Lower lobe of right lung (tissue), 2 donors: Measurements from ENCODE around the gene ASPN. TPM values are rescaled to one million over a fixed set of nuclear protein-coding genes. Genes with fewer than 3 reads are reported as not detected.

Source experiments
- ATAC-seq, 2 donors: fragments of 200-7000 bp; cut with Tn5 transposase; one replicate each; pipeline ENCODE4 v1.9.1; 2020 to 2022; ENCODE audit warnings: mild to moderate bottlenecking in 2 of 2, moderate library complexity in 2 of 2
- DNase-seq: peaks from one replicate; pipeline ENCODE4 v3.0.0-alpha.2; 2020
- H3K27ac ChIP-seq: fragments of 200-600 bp; one replicate; pipeline ENCODE4 v1.8.0; 2022
- H3K27me3 ChIP-seq: fragments of 200-600 bp; one replicate; pipeline ENCODE4 v1.8.0; 2022; ENCODE audit warnings: low read depth
- H3K36me3 ChIP-seq: fragments of 200-600 bp; one replicate; pipeline ENCODE4 v1.8.0; 2022; ENCODE audit warnings: mild to moderate bottlenecking
- H3K4me1 ChIP-seq: fragments of 200-600 bp; one replicate; pipeline ENCODE4 v1.8.0; 2022
- H3K4me3 ChIP-seq: fragments of 200-600 bp; one replicate; pipeline ENCODE4 v1.8.0; 2022; ENCODE audit warnings: mild to moderate bottlenecking
- H3K9me3 ChIP-seq: fragments of 200-600 bp; one replicate; pipeline ENCODE4 v1.8.0; 2022
- intact Hi-C: fragments of 100-400 bp; cut with DNase I; formaldehyde crosslinking; loops from one replicate; pipeline ENCODE4 v1.11.0; 2022
- total RNA-seq: library from RNA; stranded (reverse); fragmentation: NEBNext Ultra II Directional; extraction: Animal tissue kit (Norgen Biotek cat#: 25700); gene quantifications from one replicate; pipeline ENCODE4 v1.2.1, GENCODE V29; 2021
- TF ChIP-seq, protein P1 (sequence below): fragments of 200-600 bp; IDR thresholded peaks from one replicate; pipeline ENCODE4 v1.8.0; 2022; ENCODE audit warnings: antibody characterized with exemption, mild to moderate bottlenecking
- donor health status: DM: no; HTN: yes; CAD: no; lungs with severe emphysema.

Gene ASPN
- total RNA-seq, 1 donor from 2014 or later, result 2.3 TPM

DNA sequence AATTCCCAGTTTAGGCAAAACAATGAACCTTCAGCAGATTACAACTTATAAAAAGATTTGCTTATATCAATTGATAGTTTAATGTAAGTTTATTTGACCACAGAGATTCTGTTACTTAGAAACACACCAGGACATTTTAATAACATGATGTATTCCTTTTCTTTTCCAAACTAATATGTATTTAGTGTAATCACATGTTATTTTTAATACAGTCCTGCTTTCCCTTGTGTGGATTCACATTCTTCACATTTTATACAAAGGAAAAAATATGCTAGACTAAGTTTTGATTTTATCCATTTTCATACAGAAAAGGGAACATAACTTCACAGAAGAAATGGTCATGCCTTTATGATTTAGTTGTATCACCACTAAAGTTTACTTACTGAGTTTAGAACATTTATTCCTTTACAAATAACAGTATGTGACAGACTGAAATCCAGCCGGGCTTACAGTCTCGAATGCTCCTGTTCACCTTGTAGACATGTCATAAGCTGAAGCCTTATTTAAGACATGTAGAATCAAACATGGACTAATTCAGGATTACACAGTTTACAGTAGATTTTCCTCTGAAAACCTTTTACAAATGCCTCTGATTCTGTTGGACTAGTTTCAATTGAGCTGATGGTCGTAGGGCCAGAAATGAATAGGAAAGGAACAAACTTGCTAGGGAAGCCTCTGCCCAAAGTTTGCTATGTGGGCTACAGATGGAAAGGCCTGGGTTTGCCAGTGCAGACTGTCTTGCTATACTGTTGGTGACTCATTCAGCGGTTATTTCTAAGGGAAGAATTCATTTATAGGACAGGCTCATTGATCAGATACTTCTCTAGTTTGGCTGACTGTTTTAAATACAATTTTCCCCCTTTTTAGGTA is 6.6 kb upstream of the ASPN start:
- intact Hi-C loops, result no loop called here
- TF ChIP-seq, protein P1, sequence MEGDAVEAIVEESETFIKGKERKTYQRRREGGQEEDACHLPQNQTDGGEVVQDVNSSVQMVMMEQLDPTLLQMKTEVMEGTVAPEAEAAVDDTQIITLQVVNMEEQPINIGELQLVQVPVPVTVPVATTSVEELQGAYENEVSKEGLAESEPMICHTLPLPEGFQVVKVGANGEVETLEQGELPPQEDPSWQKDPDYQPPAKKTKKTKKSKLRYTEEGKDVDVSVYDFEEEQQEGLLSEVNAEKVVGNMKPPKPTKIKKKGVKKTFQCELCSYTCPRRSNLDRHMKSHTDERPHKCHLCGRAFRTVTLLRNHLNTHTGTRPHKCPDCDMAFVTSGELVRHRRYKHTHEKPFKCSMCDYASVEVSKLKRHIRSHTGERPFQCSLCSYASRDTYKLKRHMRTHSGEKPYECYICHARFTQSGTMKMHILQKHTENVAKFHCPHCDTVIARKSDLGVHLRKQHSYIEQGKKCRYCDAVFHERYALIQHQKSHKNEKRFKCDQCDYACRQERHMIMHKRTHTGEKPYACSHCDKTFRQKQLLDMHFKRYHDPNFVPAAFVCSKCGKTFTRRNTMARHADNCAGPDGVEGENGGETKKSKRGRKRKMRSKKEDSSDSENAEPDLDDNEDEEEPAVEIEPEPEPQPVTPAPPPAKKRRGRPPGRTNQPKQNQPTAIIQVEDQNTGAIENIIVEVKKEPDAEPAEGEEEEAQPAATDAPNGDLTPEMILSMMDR, result no peak
- ATAC-seq (no peak), DNase-seq (no peak)
- peak overlapping the region; percentile 10 for H3K27ac ChIP-seq
- no peaks in the 10 kb centered on the region for H3K27me3 ChIP-seq
- H3K4me1 ChIP-seq, result peaks cover 10% of the 10 kb centered on the region
- H3K4me3 ChIP-seq, result no peak overlapping the region
- no peaks in the 10 kb centered on the region for H3K36me3 ChIP-seq
- no peaks in the 10 kb centered on the region for H3K9me3 ChIP-seq

DNA sequence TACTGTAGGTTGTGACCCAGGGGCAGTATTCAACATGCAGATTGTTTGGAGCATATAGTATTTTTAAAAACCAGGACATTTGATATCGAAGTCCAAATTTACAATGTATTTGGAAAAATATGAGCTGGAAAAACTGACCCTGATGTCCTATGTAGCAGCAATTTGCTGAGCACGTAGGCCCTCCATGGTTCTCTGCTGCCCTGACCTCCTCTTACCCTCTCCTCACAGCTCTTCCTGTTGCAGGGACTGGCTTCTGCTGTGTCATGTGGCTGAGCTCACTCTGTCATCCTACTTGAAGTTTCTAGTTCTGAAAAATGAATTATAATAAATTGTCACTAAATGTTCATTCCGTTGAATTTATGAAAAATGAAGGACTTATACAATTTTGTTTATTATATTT is 4.1 kb upstream of the ASPN start:
- Histone ChIP-seq H3K9me3 (no peaks in the 10 kb centered on the region), H3K4me3 (no peak overlapping the region), H3K4me1 (peaks cover 18% of the 10 kb centered on the region), H3K27me3 (no peaks in the 10 kb centered on the region), H3K27ac (no peak overlapping the region), H3K36me3 (no peaks in the 10 kb centered on the region)
- ATAC-seq (no peak), DNase-seq (no peak)
- intact Hi-C loops, result no loop called here
- TF ChIP-seq, protein P1, result no peak

DNA sequence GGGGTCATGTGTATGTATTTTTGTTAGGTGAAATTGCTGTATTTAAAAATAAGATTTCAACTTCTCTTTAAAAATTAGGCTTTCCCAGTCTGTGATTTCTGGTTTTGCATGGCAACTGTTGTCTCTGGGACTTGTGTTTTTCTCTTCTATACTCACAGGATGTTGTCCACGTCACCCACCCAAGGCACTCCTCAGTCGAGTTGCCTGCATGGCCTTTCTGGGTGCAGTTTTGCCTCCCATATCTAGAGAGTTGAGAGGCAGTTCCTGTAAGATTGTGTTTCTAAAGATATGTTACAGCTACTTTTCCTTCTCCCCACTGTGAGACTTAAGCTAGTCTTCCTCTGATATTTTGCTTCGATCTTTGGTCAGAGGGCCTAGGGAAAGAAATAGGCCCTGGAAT is 2.3 kb upstream of the ASPN start:
- intact Hi-C loops, result no loop called here
- no peak for ATAC-seq
- H3K4me1 ChIP-seq, result peaks cover 24% of the 10 kb centered on the region
- TF ChIP-seq, protein P1, result no peak
- no peak overlapping the region for H3K27ac ChIP-seq
- no peaks in the 10 kb centered on the region for H3K36me3 ChIP-seq
- no peaks in the 10 kb centered on the region for H3K27me3 ChIP-seq
- H3K4me3 ChIP-seq, result no peak overlapping the region
- no peak for DNase-seq
- H3K9me3 ChIP-seq, result no peaks in the 10 kb centered on the region

DNA sequence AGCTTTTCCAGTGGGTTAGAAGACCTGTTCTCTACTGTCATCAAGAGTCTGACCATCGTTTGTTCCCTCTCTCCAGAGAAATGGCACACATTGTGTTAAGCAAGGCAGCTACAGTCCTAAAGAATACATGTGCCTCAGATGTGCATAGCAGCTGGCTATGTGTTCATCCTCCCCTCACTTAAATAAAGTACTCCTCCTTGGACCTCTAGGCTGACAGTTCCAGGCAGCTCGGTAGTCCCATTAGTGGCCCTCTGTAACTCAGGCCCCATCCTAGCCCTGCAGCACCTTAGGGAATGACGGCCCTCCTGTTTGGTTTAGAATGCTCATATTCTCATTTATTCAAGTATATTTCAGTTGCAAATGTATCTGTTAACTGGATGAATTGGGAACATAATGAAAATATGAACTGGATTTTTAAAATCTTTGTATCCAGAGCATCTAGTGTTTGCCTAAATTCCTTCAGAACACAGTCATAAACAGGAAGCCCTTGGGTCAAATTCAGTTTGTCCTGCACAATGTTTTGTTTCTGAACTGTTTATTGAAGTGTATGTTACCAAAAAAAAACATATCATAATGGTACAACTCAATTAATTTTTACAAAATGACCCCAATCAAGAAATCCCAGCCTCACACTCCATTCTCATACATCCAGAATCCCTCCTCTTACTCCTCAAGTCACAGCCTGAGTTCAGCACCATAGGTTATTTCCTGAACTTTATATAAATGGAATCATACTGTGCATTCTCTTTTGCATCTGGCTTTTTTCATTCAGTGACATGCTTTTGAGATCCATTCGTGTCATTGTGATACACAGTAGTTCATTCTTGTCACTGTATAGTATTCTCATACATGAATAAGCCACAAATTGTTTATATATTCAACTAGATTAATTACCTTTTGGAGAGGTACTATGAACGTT is 1.6 kb upstream of the ASPN start:
- DNase-seq, result no peak
- ATAC-seq, result no peak
- no peak overlapping the region for H3K4me3 ChIP-seq
- no peaks in the 10 kb centered on the region for H3K36me3 ChIP-seq
- H3K9me3 ChIP-seq, result no peaks in the 10 kb centered on the region
- intact Hi-C loops, result no loop called here
- H3K27me3 ChIP-seq, result no peaks in the 10 kb centered on the region
- peaks cover 23% of the 10 kb centered on the region for H3K4me1 ChIP-seq
- peak overlapping the region; percentile 53 for H3K27ac ChIP-seq
- TF ChIP-seq, protein P1, result no peak

DNA sequence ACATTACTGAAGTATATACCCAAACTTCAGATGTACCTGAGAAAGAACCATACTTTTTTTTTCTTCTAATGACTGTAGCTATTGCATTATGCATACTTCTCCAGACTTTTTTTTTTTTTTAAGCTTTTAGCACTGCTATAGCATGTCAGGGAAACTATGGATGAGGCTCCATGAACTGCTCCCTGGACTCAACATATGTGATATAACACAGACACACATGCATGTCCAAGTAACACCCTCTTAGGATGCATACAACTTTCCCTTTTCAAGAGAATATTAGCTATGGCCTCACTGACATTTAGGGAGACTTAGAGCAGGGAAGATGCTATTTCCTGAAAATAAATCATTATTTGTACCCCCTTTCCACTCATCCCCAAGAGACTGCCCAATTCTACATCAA is 499 bp upstream of the ASPN start:
- Histone ChIP-seq H3K4me3 (no peak overlapping the region), H3K4me1 (peaks cover 23% of the 10 kb centered on the region), H3K27me3 (no peaks in the 10 kb centered on the region), H3K9me3 (no peaks in the 10 kb centered on the region), H3K27ac (no peak overlapping the region), H3K36me3 (no peaks in the 10 kb centered on the region)
- intact Hi-C loops, result no loop called here
- ATAC-seq (no peak), DNase-seq (no peak)
- TF ChIP-seq, protein P1, result no peak
